AG04450 (cell line): Measurements from ENCODE around the gene OSMR. TPM values are rescaled to one million over a fixed set of nuclear protein-coding genes. Genes with fewer than 3 reads are reported as not detected.
A peak's percentile ranks its signal among the peaks of the same experiment; 100 is the strongest.

Experiments used
- CTCF ChIA-PET: fragments of 300-600, 350-600 bp; formaldehyde crosslinking; extraction: SDS; loops from one replicate; lab custom pipeline; 2022; ENCODE audit warnings: antibody characterized with exemption, inconsistent platforms; lab: Charles Lee
- POLR2A ChIA-PET: fragments of 350-600 bp; formaldehyde crosslinking; extraction: SDS; loops from one replicate; lab custom pipeline; 2021; ENCODE audit warnings: antibody characterized with exemption, inconsistent platforms; lab: Yijun Ruan, JAX
- DNase-seq: peaks from one replicate; pipeline ENCODE4 v3.0.0-alpha.2; 2011; ENCODE audit warnings: low read depth, low spot score
- H3K27ac ChIP-seq: one replicate; pipeline ENCODE4 v1.5.1; 2012; ENCODE audit warnings: low read depth, low read length, control low read depth
- H3K27me3 ChIP-seq: one replicate; pipeline ENCODE4 v1.6.0; 2012; ENCODE audit warnings: low read length; ENCODE audit not compliant: control insufficient read depth, insufficient read depth
- H3K4me3 ChIP-seq: 2 replicates; pipeline ENCODE4 v1.5.1; 2011; ENCODE audit warnings: mild to moderate bottlenecking, low read depth, low read length, control low read depth
- H3K9me3 ChIP-seq: 2 replicates; pipeline ENCODE4 v1.5.1; 2012; ENCODE audit warnings: low read length; ENCODE audit not compliant: control insufficient read depth, insufficient read depth
- polyA plus RNA-seq: library from polyadenylated mRNA; depleted of rRNA; stranded (reverse); fragments of >200 nt; gene quantifications from 2 replicates; pipeline ENCODE4 v1.2.3, GENCODE V29; 2011
- TF ChIP-seq, protein P1 (sequence below): IDR thresholded peaks from 2 replicates; pipeline ENCODE4 v1.5.1; 2011; ENCODE audit warnings: low read depth, low read length, control low read depth, inconsistent platforms

Gene OSMR
- polyA plus RNA-seq, 1 experiment, result 100 TPM

DNA sequence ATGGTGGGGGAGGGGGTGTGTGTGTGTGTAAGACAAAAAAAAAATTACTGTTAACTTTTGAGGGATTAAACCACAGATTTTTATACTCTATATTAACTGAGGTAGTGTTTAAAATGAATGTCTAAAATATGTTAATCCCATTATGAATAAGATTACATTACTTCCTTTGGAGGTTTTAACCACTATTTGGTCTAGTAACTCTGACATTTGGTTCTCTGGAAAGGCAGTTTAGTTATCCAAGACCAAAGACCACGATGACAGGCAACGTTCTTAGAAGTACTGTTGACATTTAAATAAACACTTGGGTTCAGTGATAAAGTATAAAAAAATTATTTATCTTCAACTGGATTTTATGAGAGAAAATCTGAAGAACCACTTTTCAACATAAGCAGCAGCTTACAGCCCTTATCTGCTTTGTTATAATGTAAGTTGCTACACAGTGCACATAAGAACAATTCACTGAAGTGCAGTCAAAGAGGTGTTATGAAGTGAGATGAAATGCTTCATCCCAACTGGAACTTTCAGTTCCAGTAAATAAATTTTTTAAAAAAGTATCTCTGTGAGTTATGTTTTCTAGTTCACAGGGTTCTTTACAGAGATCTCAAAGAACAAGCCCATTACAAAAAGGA is 94.5 kb downstream of the OSMR start:
- CTCF ChIA-PET, result no interaction called here
- H3K4me3 ChIP-seq, result no peak overlapping the region
- no peaks in the 10 kb centered on the region for H3K9me3 ChIP-seq
- no peaks in the 10 kb centered on the region for H3K27me3 ChIP-seq
- H3K27ac ChIP-seq, result no peak overlapping the region
- TF ChIP-seq, protein P1, sequence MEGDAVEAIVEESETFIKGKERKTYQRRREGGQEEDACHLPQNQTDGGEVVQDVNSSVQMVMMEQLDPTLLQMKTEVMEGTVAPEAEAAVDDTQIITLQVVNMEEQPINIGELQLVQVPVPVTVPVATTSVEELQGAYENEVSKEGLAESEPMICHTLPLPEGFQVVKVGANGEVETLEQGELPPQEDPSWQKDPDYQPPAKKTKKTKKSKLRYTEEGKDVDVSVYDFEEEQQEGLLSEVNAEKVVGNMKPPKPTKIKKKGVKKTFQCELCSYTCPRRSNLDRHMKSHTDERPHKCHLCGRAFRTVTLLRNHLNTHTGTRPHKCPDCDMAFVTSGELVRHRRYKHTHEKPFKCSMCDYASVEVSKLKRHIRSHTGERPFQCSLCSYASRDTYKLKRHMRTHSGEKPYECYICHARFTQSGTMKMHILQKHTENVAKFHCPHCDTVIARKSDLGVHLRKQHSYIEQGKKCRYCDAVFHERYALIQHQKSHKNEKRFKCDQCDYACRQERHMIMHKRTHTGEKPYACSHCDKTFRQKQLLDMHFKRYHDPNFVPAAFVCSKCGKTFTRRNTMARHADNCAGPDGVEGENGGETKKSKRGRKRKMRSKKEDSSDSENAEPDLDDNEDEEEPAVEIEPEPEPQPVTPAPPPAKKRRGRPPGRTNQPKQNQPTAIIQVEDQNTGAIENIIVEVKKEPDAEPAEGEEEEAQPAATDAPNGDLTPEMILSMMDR, result no peak
- POLR2A ChIA-PET, result interaction anchor here (0.6 kb wide), 1 partner anchor 403 kb away, joined by 3 read pairs; no protein-coding TSS in a partner anchor
- no peak for DNase-seq

DNA sequence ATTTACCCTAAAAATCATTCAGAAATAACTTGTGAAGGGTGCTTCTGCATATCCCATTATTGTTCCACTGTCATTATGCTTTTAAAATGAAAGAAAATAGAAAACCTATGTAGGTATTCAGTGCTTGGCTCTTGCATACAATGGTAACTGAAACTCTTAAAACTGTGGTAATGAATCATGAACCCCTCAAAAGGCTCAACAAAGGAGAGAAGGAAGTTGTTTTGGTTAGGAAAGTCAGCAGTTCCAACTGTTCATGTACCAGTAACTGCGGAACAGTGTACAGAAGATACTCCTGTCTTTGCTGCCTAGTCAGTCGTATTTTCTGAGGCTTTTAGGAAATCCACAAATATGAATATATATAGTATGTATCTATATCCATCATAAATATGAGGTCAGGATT is 96.1 kb downstream of the OSMR start:
- H3K9me3 ChIP-seq, result no peaks in the 10 kb centered on the region
- no peak overlapping the region for H3K27ac ChIP-seq
- H3K4me3 ChIP-seq, result no peak overlapping the region
- ChIA-PET POLR2A (no interaction called here), CTCF (no interaction called here)
- H3K27me3 ChIP-seq, result no peaks in the 10 kb centered on the region
- TF ChIP-seq, protein P1, result no peak
- no peak for DNase-seq

DNA sequence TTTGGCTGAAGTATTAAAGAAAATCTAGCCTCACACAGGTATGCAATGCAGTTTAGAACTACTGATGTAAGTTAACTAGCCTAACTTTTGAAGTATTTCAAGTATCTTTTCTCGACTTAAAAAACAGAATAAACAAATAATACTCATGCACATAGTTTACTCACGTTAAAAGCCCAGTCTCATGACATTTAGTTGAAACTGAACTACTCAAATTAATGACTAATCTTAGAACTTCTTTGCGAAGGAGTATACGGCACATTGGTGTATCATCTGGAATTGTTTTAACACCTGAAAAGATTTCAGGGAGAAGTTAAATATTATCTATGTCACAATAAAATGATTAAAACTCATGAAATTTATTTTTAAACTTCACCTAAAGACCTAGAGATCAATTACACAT is 98.5 kb downstream of the OSMR start:
- no peak for DNase-seq
- POLR2A ChIA-PET, result no interaction called here
- Histone ChIP-seq H3K4me3 (no peak overlapping the region), H3K27ac (no peak overlapping the region), H3K27me3 (no peaks in the 10 kb centered on the region), H3K9me3 (no peaks in the 10 kb centered on the region)
- TF ChIP-seq, protein P1, result no peak
- CTCF ChIA-PET, result no interaction called here

DNA sequence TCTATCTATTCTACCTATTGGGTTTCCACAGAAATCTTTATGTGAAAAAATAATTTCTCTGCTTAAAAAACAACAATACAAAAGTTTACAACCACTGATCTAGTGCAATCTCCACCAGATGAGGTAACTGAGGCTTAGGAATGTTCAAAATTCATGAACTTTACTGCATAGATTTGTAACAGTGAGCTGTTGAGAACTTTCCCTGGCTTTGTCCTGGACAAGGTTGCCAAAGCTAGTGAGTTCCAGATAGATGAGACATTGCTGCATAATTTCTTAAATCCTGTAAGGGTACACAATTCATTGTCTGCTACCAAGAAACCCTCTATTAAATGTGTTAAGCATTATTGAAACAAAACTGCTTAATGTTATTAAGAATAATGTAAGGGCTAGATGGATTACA is 102.7 kb downstream of the OSMR start:
- Histone ChIP-seq H3K27ac (no peak overlapping the region), H3K9me3 (no peaks in the 10 kb centered on the region), H3K27me3 (no peaks in the 10 kb centered on the region), H3K4me3 (no peak overlapping the region)
- DNase-seq, result peak; percentile 10
- TF ChIP-seq, protein P1, result no peak
- POLR2A ChIA-PET, result no interaction called here
- CTCF ChIA-PET, result interaction anchor here (0.8 to 2.1 kb wide), 5 partner anchors 10 to 528 kb away, joined by 3 to 11 read pairs (median 5); no protein-coding TSS in a partner anchor

DNA sequence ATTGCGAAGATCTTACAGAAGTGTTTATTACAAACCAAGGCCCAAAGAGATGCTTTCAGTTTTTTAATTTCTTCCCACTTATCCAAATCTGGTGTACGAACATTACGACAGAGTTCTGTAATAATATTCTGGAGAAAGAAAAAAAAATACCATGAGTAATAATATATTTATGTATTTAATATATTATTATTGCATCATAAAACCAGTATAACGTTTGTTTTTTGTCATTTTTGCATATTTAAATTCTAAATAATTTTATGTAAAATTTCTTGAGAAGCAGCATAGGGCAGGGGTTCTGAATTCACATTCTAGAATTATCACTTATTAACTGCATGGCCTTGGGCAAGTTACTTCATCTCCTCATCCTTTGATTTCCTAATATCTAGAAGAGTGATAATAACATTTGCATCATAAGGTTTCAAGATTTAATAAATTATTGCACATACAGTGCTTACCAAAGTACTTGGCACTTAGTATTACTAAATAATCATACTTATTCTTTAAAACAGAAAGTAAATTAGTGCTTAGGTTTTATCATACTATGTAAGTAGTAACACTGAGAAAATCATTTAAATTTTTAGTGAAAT is 107.7 kb downstream of the OSMR start:
- Histone ChIP-seq H3K4me3 (no peak overlapping the region), H3K27ac (no peak overlapping the region), H3K9me3 (no peaks in the 10 kb centered on the region), H3K27me3 (no peaks in the 10 kb centered on the region)
- TF ChIP-seq, protein P1, result no peak
- CTCF ChIA-PET, result no interaction called here
- DNase-seq, result no peak
- POLR2A ChIA-PET, result no interaction called here
